ENCODE results near the gene PEMT.

PEMT gene

GRCh38 chr17:17508019-17508535, 83.4 kb downstream of the PEMT start:
- Histone ChIP-seq H3K27ac (replicated peaks) (no peak overlapping the region), H3K4me3 (replicated peaks; ENCODE audit: insufficient read depth, low read length) (no peak overlapping the region), H3K27me3 (ENCODE audit: insufficient read depth, poor library complexity, severe bottlenecking) (no peaks in the 10 kb centered on the region)
- DNase-seq (ENCODE audit: low read depth in 1 of 2, low spot score in 1 of 2), result no peak
- TF ChIP-seq GABPA (IDR thresholded peaks at IDR 0.05; ENCODE audit: low read depth) (no peak), POLR2AphosphoS5 (IDR thresholded peaks at IDR 0.05; ENCODE audit: low read depth) (no peak), SPI1 (IDR thresholded peaks at IDR 0.05; ENCODE audit: borderline replicate concordance, low read depth) (no peak), CTCF (IDR thresholded peaks at IDR 0.05; ENCODE audit: insufficient read depth, low read length) (no peak), REST (IDR thresholded peaks at IDR 0.05; ENCODE audit: insufficient replicate concordance, low read depth) (no peak)

- no peak for TF ChIP-seq REST (IDR thresholded peaks at IDR 0.05; ENCODE audit: insufficient replicate concordance, low read depth)
- no peak for TF ChIP-seq CTCF (IDR thresholded peaks at IDR 0.05; ENCODE audit: insufficient read depth, low read length)
- TF ChIP-seq POLR2AphosphoS5 (IDR thresholded peaks at IDR 0.05; ENCODE audit: low read depth), result no peak
- no peak for TF ChIP-seq SPI1 (IDR thresholded peaks at IDR 0.05; ENCODE audit: borderline replicate concordance, low read depth)
- TF ChIP-seq GABPA (IDR thresholded peaks at IDR 0.05; ENCODE audit: low read depth), result no peak
- no peak for DNase-seq (ENCODE audit: low read depth in 1 of 2, low spot score in 1 of 2)
- no peaks in the 10 kb centered on the region for H3K27me3 ChIP-seq (ENCODE audit: insufficient read depth, poor library complexity, severe bottlenecking)
Measured at GRCh38 chr17:17507465-17508011, 84.0 kb downstream of the PEMT start.

GRCh38 chr17:17506893-17507464, 84.5 kb downstream of the PEMT start:
- Histone ChIP-seq H3K27ac (replicated peaks) (no peak overlapping the region), H3K4me3 (replicated peaks; ENCODE audit: insufficient read depth, low read length) (no peak overlapping the region), H3K27me3 (ENCODE audit: insufficient read depth, poor library complexity, severe bottlenecking) (no peaks in the 10 kb centered on the region)
- TF ChIP-seq POLR2AphosphoS5 (IDR thresholded peaks at IDR 0.05; ENCODE audit: low read depth) (no peak), REST (IDR thresholded peaks at IDR 0.05; ENCODE audit: insufficient replicate concordance, low read depth) (no peak), GABPA (IDR thresholded peaks at IDR 0.05; ENCODE audit: low read depth) (no peak), SPI1 (IDR thresholded peaks at IDR 0.05; ENCODE audit: borderline replicate concordance, low read depth) (no peak), CTCF (IDR thresholded peaks at IDR 0.05; ENCODE audit: insufficient read depth, low read length) (no peak)
- DNase-seq (ENCODE audit: low read depth in 1 of 2, low spot score in 1 of 2), result no peak

More at GRCh38 chr17:17507465-17508011, 84.0 kb downstream of the PEMT start:
- H3K27ac ChIP-seq (replicated peaks), result no peak overlapping the region
- H3K4me3 ChIP-seq (replicated peaks; ENCODE audit: insufficient read depth, low read length), result no peak overlapping the region
